ENCODE data around the gene RFX2. TPM values are rescaled to one million over a fixed set of nuclear protein-coding genes. Genes with fewer than 3 reads are reported as not detected.

The RFX2 gene
- total RNA-seq, 2 donors from 2014 or later: 21.7 to 30.3 TPM

GRCh38 chr19:6060600-6061375 is 49.5 kb downstream of the RFX2 start:
- ATAC-seq (ENCODE audit: insufficient number of reproducible peaks, low FRiP score, low read depth): no peak

GRCh38 chr19:6059988-6060599 is 50.2 kb downstream of the RFX2 start:
- Histone ChIP-seq H3K4me1 (ENCODE audit: control insufficient read depth in 1 of 2, low read depth in 2 of 2) (peaks cover 58 to 98% of the 10 kb centered on the region in 2 donors), H3K27ac (peak overlapping the region; percentile 96 to 97), H3K27me3 (replicated peaks; ENCODE audit: insufficient read depth) (no peaks in the 10 kb centered on the region), H3K36me3 (no peaks in the 10 kb centered on the region), H3K4me3 (no peak overlapping the region), H3K9me3 (peaks cover 1% of the 10 kb centered on the region)
- ATAC-seq (ENCODE audit: insufficient number of reproducible peaks, low FRiP score, low read depth): no peak
- no peak for DNase-seq (ENCODE audit: low spot score)
- no peak for TF ChIP-seq CTCF (IDR thresholded peaks at IDR 0.05)

More at GRCh38 chr19:6060600-6061375, 49.5 kb downstream of the RFX2 start:
- Histone ChIP-seq H3K4me1 (ENCODE audit: control insufficient read depth in 1 of 2, low read depth in 2 of 2) (peaks cover 64 to 97% of the 10 kb centered on the region in 2 donors), H3K4me3 (peak overlapping the region; percentile 3), H3K27ac (peak overlapping the region; percentile 96 to 97), H3K27me3 (replicated peaks; ENCODE audit: insufficient read depth) (no peaks in the 10 kb centered on the region), H3K36me3 (no peaks in the 10 kb centered on the region), H3K9me3 (peaks cover 4% of the 10 kb centered on the region)
- TF ChIP-seq CTCF (IDR thresholded peaks at IDR 0.05): no peak
- DNase-seq (ENCODE audit: low spot score): no peak

- Histone ChIP-seq H3K9me3 (no peaks in the 10 kb centered on the region), H3K27me3 (replicated peaks; ENCODE audit: insufficient read depth) (no peaks in the 10 kb centered on the region), H3K4me3 (no peak overlapping the region), H3K36me3 (no peaks in the 10 kb centered on the region), H3K4me1 (ENCODE audit: control insufficient read depth in 1 of 2, low read depth in 2 of 2) (peaks cover 58 to 93% of the 10 kb centered on the region in 2 donors), H3K27ac (peak overlapping the region; percentile 96 to 97)
- DNase-seq (ENCODE audit: low spot score) (no peak), ATAC-seq (ENCODE audit: insufficient number of reproducible peaks, low FRiP score, low read depth) (no peak)
- TF ChIP-seq CTCF (IDR thresholded peaks at IDR 0.05): no peak
Measured at GRCh38 chr19:6059396-6059947, 50.8 kb downstream of the RFX2 start.

GRCh38 chr19:6058518-6059201 is 51.6 kb downstream of the RFX2 start:
- peaks cover 58 to 86% of the 10 kb centered on the region in 2 donors for H3K4me1 ChIP-seq (ENCODE audit: control insufficient read depth in 1 of 2, low read depth in 2 of 2)
- no peaks in the 10 kb centered on the region for H3K9me3 ChIP-seq
- no peak for DNase-seq (ENCODE audit: low spot score)
- peak overlapping the region; percentile 96 to 97 for H3K27ac ChIP-seq
- TF ChIP-seq CTCF (IDR thresholded peaks at IDR 0.05): no peak
- ATAC-seq (ENCODE audit: insufficient number of reproducible peaks, low FRiP score, low read depth): no peak
- no peak overlapping the region for H3K4me3 ChIP-seq
- no peaks in the 10 kb centered on the region for H3K27me3 ChIP-seq (replicated peaks; ENCODE audit: insufficient read depth)
- H3K36me3 ChIP-seq: no peaks in the 10 kb centered on the region

Data from thoracic aorta (tissue), 2 donors.